Loucy (cell line): ENCODE data around the gene KIF22.

ENCODE experiments used
- H2AFZ ChIP-seq: fragments of 200-600 bp; sonication (generic); 2 replicates; pipeline ENCODE4 v1.6.0; 2016; ENCODE audit warnings: antibody characterized with exemption, mild to moderate bottlenecking, low read length, moderate library complexity
- H3F3A ChIP-seq: fragments of 200-600 bp; 2 replicates; pipeline ENCODE4 v1.6.0; 2016; ENCODE audit warnings: antibody characterized with exemption, low read depth, mild to moderate bottlenecking
- H3K27me3 ChIP-seq: fragments of 200-600 bp; sonication (generic); 2 replicates; pipeline ENCODE4 v1.6.1; 2014; ENCODE audit warnings: low read length, mild to moderate bottlenecking; ENCODE audit not compliant: insufficient read depth, poor library complexity, severe bottlenecking
- H3K36me3 ChIP-seq: fragments of 200-600 bp; sonication (generic); 2 replicates; pipeline ENCODE4 v1.6.1; 2016; ENCODE audit warnings: low read length; ENCODE audit not compliant: insufficient read depth
- H3K4me1 ChIP-seq: fragments of 200-600 bp; sonication (generic); 2 replicates; pipeline ENCODE4 v1.5.1; 2014; ENCODE audit warnings: low read length, mild to moderate bottlenecking; ENCODE audit not compliant: insufficient read depth, poor library complexity, severe bottlenecking
- H3K4me2 ChIP-seq: fragments of 200-600 bp; sonication (generic); 2 replicates; pipeline ENCODE4 v1.6.0; 2014; ENCODE audit warnings: antibody characterized with exemption, low read length, low read depth, mild to moderate bottlenecking; ENCODE audit not compliant: poor library complexity, severe bottlenecking
- H3K4me3 ChIP-seq: fragments of 200-600 bp; sonication (generic); 2 replicates; pipeline ENCODE4 v1.5.1; 2014; ENCODE audit warnings: low read length, mild to moderate bottlenecking, mixed read lengths; ENCODE audit not compliant: poor library complexity, severe bottlenecking
- H3K79me2 ChIP-seq: fragments of 200-600 bp; sonication (generic); 2 replicates; pipeline ENCODE4 v1.6.1; 2014; ENCODE audit warnings: low read length; ENCODE audit not compliant: insufficient read depth
- H3K9ac ChIP-seq: fragments of 200-600 bp; sonication (generic); 2 replicates; pipeline ENCODE4 v1.6.0; 2014; ENCODE audit warnings: mild to moderate bottlenecking, low read depth, low read length, moderate library complexity; ENCODE audit not compliant: poor library complexity, severe bottlenecking
- H3K9me2 ChIP-seq: fragments of 200-600 bp; sonication (generic); replicated peaks from 2 replicates; pipeline ENCODE4 v1.6.1; 2016; ENCODE audit warnings: low read depth, low read length, mixed read lengths
- H3K9me3 ChIP-seq: fragments of 200-600 bp; sonication (generic); 2 replicates; pipeline ENCODE4 v1.6.1; 2014; ENCODE audit warnings: mild to moderate bottlenecking, antibody characterized with exemption, low read length, low read depth; ENCODE audit not compliant: insufficient read depth
- H4K20me1 ChIP-seq: fragments of 200-600 bp; sonication (generic); 2 replicates; pipeline ENCODE4 v1.6.0; 2014; ENCODE audit warnings: antibody characterized with exemption, low read length, mild to moderate bottlenecking; ENCODE audit not compliant: insufficient read depth, poor library complexity, severe bottlenecking
- EZH2phosphoT487 ChIP-seq: fragments of 200-600 bp; IDR thresholded peaks from 2 replicates; pipeline ENCODE4 v1.6.1; 2018; ENCODE audit warnings: antibody characterized with exemption, mild to moderate bottlenecking, moderate library complexity, borderline replicate concordance
- TF ChIP-seq, protein P1 (sequence below): fragments of 200-600 bp; sonication (generic); conservative IDR thresholded peaks from 2 replicates; pipeline ENCODE4 v1.5.1; 2014; ENCODE audit warnings: mild to moderate bottlenecking, antibody characterized with exemption, low read length

The KIF22 gene

DNA sequence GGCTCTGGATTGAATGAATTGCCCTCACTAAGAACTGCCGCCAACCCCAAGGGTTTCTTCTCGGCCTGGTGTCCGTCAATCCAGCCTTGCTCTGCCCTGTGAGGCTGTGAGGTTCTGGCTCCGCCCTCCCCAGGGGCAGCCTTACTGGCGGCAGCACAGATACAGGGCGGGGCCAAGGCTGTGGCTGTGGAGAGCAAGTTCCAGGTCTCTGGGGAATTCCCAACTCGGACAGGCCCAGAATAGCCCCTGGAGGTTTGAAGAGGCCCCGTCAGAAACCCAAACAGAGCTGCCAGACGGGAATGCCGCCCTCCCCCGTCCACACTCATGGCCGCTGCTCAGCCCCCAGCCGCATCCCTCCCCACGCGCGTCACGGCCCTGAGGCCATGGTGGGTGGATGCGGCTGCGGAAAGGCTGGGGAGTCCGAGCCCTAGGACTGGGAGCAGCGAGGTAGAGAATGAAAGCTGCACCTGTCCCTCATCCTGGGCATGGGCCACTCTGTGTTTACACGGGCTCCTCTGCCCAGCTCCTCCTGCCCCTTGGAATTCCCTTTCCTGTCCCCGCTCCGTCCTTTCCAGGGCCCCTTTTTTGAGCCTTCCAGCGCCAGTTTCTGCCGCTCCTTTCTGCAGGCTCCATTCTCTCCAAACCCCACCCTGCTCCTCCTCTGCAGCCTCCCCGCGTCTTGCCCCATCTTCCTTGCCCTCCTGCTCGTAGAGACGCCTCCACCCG, 20.8 kb downstream of the KIF22 start:
- no peaks in the 10 kb centered on the region for H3K27me3 ChIP-seq
- no peaks in the 10 kb centered on the region for H3K9me2 ChIP-seq
- H2AFZ ChIP-seq = no peak overlapping the region
- peaks cover 47% of the 10 kb centered on the region for H3K4me1 ChIP-seq
- H4K20me1 ChIP-seq = peaks cover 35% of the 10 kb centered on the region
- no peaks in the 10 kb centered on the region for H3K9me3 ChIP-seq
- H3K79me2 ChIP-seq = peaks cover 53% of the 10 kb centered on the region
- no peak overlapping the region for H3K4me3 ChIP-seq
- no peak overlapping the region for H3K9ac ChIP-seq
- H3F3A ChIP-seq = peaks cover 10% of the 10 kb centered on the region; the same call in 1 of the 2 replicates
- peaks cover 33% of the 10 kb centered on the region for H3K36me3 ChIP-seq
- TF ChIP-seq, protein P1, sequence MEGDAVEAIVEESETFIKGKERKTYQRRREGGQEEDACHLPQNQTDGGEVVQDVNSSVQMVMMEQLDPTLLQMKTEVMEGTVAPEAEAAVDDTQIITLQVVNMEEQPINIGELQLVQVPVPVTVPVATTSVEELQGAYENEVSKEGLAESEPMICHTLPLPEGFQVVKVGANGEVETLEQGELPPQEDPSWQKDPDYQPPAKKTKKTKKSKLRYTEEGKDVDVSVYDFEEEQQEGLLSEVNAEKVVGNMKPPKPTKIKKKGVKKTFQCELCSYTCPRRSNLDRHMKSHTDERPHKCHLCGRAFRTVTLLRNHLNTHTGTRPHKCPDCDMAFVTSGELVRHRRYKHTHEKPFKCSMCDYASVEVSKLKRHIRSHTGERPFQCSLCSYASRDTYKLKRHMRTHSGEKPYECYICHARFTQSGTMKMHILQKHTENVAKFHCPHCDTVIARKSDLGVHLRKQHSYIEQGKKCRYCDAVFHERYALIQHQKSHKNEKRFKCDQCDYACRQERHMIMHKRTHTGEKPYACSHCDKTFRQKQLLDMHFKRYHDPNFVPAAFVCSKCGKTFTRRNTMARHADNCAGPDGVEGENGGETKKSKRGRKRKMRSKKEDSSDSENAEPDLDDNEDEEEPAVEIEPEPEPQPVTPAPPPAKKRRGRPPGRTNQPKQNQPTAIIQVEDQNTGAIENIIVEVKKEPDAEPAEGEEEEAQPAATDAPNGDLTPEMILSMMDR = no peak
- TF ChIP-seq EZH2phosphoT487 = no peak
- no peak overlapping the region for H3K4me2 ChIP-seq

DNA sequence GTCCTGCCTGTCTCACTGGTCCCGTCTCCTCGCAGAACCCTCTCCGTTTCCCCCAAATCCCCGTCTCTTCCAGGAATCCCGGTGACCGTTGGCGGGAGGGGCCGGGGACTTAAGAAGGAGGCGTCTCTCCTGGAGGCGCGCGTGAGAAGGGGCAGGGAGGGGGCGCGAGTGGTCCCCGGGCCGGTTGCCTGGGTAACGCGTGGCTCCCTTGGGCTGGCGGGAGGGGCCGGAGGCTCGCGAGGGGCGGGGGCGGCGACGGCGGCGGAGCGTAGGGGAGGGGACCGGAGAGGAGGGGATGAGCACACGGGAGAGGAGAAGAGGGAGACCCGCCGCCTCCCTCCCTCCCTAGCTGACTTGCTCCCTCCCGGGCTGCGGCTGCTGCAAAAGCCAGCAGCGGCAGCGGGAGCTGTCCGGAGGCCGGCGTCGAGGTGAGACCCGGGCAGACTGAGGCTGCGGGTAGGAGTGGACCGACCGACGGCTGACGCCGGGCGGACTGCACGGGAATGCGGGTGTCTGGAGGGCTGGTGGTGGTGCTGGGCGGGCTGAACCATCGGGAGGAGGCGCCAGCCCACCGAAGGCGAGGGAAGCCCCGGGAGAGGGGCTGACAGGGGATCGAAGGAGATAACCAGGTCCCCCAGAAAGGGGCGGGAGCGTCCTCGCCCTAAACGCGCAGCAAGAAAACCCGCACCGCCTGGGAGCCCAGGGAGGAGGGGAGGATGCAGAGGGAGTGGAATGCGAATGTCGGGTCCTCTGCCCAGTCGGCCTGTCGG, 21.5 kb downstream of the KIF22 start, which contains the start of gene PRRT2:
Gene PRRT2, plus strand, starts transcription at position 298 of the 770 bp plus-strand sequence. CDS start 862 bp downstream, outside the sequence.
- Histone ChIP-seq H3K9ac (no peak within 1 kb of the TSS), H3K79me2 (peaks cover 49% of the 10 kb centered on the region), H3K4me3 (no peak within 1 kb of the TSS), H3K4me2 (no peak within 1 kb of the TSS), H4K20me1 (peaks cover 35% of the 10 kb centered on the region), H3K27me3 (no peaks in the 10 kb centered on the region), H3K9me3 (no peaks in the 10 kb centered on the region), H3K9me2 (no peaks in the 10 kb centered on the region), H3K4me1 (peaks cover 47% of the 10 kb centered on the region), H3K36me3 (peaks cover 33% of the 10 kb centered on the region), H2AFZ (no peak within 1 kb of the TSS), H3F3A (peaks cover 10% of the 10 kb centered on the region; the same call in 1 of the 2 replicates)
- TF ChIP-seq, protein P1 = no peak
- no peak for TF ChIP-seq EZH2phosphoT487

DNA sequence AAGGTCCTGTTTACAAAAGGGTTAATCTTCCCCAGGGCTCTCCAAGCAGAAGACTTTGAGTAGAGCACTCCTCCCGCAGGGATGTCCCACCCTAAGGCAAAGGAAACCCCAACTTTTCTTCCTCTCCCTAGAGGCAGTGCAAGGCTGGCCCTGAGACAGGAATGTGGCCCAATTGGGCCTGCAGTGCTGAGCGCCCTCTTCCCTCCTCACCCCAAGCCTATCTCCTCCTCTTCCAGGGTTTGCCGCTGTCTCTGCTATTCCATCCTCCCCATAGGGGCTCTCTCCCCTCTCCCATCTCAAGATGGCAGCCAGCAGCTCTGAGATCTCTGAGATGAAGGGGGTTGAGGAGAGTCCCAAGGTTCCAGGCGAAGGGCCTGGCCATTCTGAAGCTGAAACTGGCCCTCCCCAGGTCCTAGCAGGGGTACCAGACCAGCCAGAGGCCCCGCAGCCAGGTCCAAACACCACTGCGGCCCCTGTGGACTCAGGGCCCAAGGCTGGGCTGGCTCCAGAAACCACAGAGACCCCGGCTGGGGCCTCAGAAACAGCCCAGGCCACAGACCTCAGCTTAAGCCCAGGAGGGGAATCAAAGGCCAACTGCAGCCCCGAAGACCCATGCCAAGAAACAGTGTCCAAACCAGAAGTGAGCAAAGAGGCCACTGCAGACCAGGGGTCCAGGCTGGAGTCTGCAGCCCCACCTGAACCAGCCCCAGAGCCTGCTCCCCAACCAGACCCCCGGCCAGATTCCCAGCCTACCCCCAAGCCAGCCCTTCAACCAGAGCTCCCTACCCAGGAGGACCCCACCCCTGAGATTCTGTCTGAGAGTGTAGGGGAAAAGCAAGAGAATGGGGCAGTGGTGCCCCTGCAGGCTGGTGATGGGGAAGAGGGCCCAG, 22.4 kb downstream of the KIF22 start:
- Histone ChIP-seq H3K36me3 (peaks cover 31% of the 10 kb centered on the region), H3K9me3 (no peaks in the 10 kb centered on the region), H3K4me2 (no peak overlapping the region), H3K9me2 (no peaks in the 10 kb centered on the region), H3F3A (peaks cover 4% of the 10 kb centered on the region; the same call in 1 of the 2 replicates), H2AFZ (no peak overlapping the region), H4K20me1 (peaks cover 34% of the 10 kb centered on the region), H3K4me3 (no peak overlapping the region), H3K27me3 (no peaks in the 10 kb centered on the region), H3K79me2 (peaks cover 46% of the 10 kb centered on the region), H3K4me1 (peaks cover 50% of the 10 kb centered on the region), H3K9ac (no peak overlapping the region)
- no peak for TF ChIP-seq EZH2phosphoT487
- TF ChIP-seq, protein P1 = no peak
